Measurements from ENCODE around the gene SKIC2. TPM values are rescaled to one million over a fixed set of nuclear protein-coding genes. Genes with fewer than 3 reads are reported as not detected.
"Not testable (repeated sequence)": the region's sequence is repeated elsewhere in the genome, so short reads cannot be mapped to it uniquely, and the experiment has no call there.

Gene SKIC2
- total and polyA plus RNA-seq, 2 donors = 25.4 to 110 TPM

DNA sequence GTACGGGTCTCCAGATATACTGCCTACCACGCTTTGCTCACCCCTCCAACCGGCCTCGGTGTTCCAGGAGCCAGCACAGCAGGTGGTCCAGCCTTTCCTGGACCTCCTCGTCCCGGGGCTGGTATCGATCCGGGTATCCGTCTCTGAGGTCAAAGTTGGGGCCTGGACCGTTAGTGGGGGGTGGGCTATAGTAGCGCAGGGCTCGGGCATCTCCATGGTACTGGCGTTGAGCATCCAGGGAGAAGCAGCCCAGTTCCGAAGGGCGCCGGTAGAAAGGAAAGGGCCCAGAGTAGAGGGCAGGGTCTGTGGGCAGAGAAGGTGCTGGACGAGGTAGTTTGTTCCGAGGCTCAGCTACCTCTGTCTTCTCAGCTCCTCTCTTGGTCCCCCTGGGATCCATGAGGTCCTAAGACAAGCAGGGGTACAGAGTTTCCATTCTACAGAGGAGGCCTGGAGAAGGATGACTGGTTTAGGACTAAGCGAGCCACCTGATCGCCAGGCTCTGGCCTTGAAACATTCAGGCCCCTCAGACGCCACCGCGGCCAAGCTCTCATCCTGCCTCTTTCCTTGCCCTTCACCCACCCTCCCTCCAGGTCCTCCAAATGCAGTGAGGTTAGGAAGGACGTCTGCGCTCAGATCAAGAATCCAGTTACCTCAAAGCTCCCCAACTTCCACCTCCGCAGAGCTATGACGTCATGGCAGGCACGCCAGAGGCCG is 12.5 kb downstream of the SKIC2 start:
- Histone ChIP-seq H3K27me3 (ENCODE audit: control insufficient read depth in 2 of 2, insufficient read depth in 1 of 2, low read length in 1 of 2) (no peaks in the 10 kb centered on the region), H3K4me1 (ENCODE audit: control insufficient read depth in 2 of 2, insufficient read depth in 2 of 2, low read length in 2 of 2) (peaks cover 18 to 24% of the 10 kb centered on the region in 2 donors), H3K27ac (ENCODE audit: low read depth in 1 of 2, low read length in 1 of 2) (peak overlapping the region; percentile 99), H3K36me3 (ENCODE audit: control insufficient read depth in 2 of 2, insufficient read depth in 2 of 2, low read length in 1 of 2) (peaks cover 41% of the 10 kb centered on the region in 2 donors), H3K4me3 (ENCODE audit: low read length in 2 of 2) (peak overlapping the region; percentile 78 to 99), H3K9me3 (ENCODE audit: control insufficient read depth in 2 of 2, insufficient read depth in 1 of 2, low read length in 1 of 2) (peaks cover 1 to 3% of the 10 kb centered on the region in 2 donors)
- 31% methylated on average over 29 of the region's 29 CpGs for WGBS
- no peak for DNase-seq (ENCODE audit: low read depth in 6 of 9, low spot score in 9 of 9)

DNA sequence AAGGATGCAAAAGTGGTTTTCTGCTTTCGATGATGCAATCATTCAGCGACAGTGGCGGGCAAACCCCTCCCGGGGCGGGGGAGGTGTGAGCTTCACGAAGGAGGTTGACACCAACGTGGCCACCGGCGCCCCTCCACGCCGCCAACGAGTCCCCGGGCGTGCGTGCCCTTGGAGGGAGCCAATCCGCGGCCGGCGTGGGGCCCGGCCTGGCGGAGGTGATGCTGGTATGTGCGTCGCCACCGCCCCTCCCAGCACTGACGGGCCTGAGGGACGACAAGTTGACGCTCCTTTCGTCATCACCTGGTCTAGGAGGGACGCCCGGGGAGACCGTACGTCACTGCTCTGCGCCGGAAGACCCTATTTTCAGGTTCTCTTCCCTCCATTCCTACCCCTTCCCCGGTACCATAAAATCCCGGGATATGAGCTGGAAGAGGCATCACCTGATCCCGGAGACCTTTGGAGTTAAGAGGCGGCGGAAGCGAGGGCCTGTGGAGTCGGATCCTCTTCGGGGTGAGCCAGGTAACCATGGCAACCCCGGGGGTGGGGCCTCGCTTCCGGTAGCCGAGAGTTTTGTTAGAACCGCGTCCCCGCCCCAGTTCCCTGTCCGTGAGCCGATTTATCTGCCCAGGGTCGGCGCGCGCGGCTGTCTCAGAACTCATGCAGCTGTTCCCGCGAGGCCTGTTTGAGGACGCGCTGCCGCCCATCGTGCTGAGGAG is 13.2 kb downstream of the SKIC2 start, which contains the start of gene DXO:
Gene DXO (minus strand): TSS at position 146 of the 716 bp plus-strand sequence. CDS start 463 bp downstream, outside the sequence.
- Histone ChIP-seq H3K4me1 (ENCODE audit: control insufficient read depth in 2 of 2, insufficient read depth in 2 of 2, low read length in 2 of 2) (peaks cover 18 to 24% of the 10 kb centered on the region in 2 donors), H3K36me3 (ENCODE audit: control insufficient read depth in 2 of 2, insufficient read depth in 2 of 2, low read length in 1 of 2) (peaks cover 34% of the 10 kb centered on the region in 2 donors), H3K9me3 (ENCODE audit: control insufficient read depth in 2 of 2, insufficient read depth in 1 of 2, low read length in 1 of 2) (peaks cover 1 to 3% of the 10 kb centered on the region in 2 donors), H3K27me3 (ENCODE audit: control insufficient read depth in 2 of 2, insufficient read depth in 1 of 2, low read length in 1 of 2) (no peaks in the 10 kb centered on the region), H3K4me3 (ENCODE audit: low read length in 2 of 2) (peak within 1 kb of the TSS; percentile 78 to 99), H3K27ac (ENCODE audit: low read depth in 1 of 2, low read length in 1 of 2) (peak within 1 kb of the TSS; percentile 99)
- peak; percentile 95 to 99 (median 96) for DNase-seq (ENCODE audit: low read depth in 6 of 9, low spot score in 9 of 9)
- under 1% methylated on average over 62 of the region's 62 CpGs for WGBS

DNA sequence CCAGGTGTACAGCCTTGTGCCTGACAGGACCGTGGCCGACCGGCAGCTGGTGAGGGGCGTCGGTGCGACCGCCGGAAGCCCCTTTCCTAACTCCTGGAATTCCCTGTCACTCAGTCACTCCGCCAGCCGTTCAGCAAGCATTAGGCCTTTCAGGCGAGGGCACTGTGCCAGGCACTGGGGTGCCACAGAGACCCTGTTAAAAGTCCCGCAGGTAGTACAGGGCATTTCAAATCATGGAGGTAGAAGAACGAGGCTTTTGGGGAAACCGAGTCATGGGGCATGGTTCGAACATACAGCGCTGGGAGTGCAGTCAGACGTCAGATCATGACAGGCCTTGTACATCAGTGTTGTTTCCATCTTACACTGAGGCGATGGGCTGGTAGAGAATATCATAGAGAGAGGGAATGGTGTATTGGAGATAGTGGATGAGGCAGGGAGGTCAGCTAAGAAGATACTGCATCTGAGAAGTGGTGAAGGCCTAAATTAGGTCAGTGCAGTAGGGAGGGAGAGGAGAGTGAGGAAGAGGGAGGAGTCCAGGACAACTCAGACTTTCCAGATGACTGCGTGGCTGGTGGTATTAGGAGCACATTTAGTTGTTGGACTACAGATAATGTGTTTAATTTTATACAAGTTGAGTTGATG is 13.9 kb downstream of the SKIC2 start:
- Histone ChIP-seq H3K27me3 (ENCODE audit: control insufficient read depth in 2 of 2, insufficient read depth in 1 of 2, low read length in 1 of 2) (no peaks in the 10 kb centered on the region), H3K9me3 (ENCODE audit: control insufficient read depth in 2 of 2, insufficient read depth in 1 of 2, low read length in 1 of 2) (peaks cover 1 to 3% of the 10 kb centered on the region in 2 donors), H3K4me1 (ENCODE audit: control insufficient read depth in 2 of 2, insufficient read depth in 2 of 2, low read length in 2 of 2) (peaks cover 18 to 24% of the 10 kb centered on the region in 2 donors), H3K4me3 (ENCODE audit: low read length in 2 of 2) (peak overlapping the region; percentile 78 to 99), H3K36me3 (ENCODE audit: control insufficient read depth in 2 of 2, insufficient read depth in 2 of 2, low read length in 1 of 2) (peaks cover 27% of the 10 kb centered on the region in 2 donors), H3K27ac (ENCODE audit: low read depth in 1 of 2, low read length in 1 of 2) (peak overlapping the region; percentile 99)
- WGBS = 17% methylated on average over 19 of the region's 19 CpGs
- no peak for DNase-seq (ENCODE audit: low read depth in 6 of 9, low spot score in 9 of 9)

DNA sequence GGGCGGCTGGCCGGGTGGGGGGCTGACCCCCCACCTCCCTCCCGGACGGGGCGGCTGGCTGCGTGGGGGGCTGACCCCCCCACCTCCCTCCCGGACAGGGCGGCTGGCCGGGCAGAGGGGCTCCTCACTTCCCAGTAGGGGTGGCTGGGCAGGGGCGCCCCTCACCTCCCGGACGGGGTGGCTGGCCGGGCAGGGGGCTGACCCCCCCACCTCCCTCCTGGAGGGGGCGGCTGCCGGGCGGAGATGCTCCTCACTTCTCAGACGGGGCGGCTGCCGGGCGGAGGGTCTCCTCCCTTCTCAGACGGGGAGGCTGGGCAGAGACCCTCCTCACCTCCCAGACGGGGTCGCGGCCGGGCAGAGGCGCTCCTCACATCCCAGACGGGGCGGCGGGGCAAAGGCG is 17.1 kb downstream of the SKIC2 start:
- peaks cover 13 to 24% of the 10 kb centered on the region in 2 donors for H3K4me1 ChIP-seq (ENCODE audit: control insufficient read depth in 2 of 2, insufficient read depth in 2 of 2, low read length in 2 of 2)
- not testable (repeated sequence) for H3K4me3 ChIP-seq (ENCODE audit: low read length in 2 of 2); H3K27me3 ChIP-seq (ENCODE audit: control insufficient read depth in 2 of 2, insufficient read depth in 1 of 2, low read length in 1 of 2); H3K9me3 ChIP-seq (ENCODE audit: control insufficient read depth in 2 of 2, insufficient read depth in 1 of 2, low read length in 1 of 2); DNase-seq (ENCODE audit: low read depth in 6 of 9, low spot score in 9 of 9); H3K27ac ChIP-seq (ENCODE audit: low read depth in 1 of 2, low read length in 1 of 2)
- 98% methylated on average over 29 of the region's 30 CpGs for WGBS
- H3K36me3 ChIP-seq (ENCODE audit: control insufficient read depth in 2 of 2, insufficient read depth in 2 of 2, low read length in 1 of 2) = peaks cover 0 to 14% of the 10 kb centered on the region in 2 donors

DNA sequence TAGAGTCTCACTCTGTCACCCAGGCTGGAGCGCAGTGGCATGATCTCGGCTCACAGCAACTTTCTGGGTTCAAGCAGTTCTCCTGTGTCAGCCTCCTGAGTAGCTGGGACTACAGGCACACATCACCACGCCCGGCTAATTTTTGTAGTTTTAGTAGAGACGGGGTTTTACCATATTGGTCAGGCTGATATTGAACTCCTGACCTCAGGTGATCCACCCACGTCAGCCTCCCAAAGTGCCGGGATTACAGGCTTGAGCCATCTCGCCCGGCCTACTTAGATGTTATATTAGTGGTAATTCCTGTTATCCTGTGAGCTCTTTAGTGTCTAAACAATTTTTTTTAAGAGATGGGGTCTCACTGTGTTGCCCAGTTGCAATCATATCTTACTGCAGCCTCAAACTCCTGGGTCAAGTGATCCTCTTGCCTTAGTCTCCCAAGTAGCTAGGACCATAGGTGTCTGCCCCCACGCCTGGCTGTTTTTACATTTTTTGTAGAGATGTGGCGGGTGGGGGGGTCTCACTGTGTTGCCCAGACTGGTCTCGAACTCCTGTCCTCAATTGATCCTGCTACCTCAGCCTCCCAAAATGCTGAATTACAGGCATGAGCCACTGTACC is 18.9 kb downstream of the SKIC2 start:
- Histone ChIP-seq H3K27ac (ENCODE audit: low read depth in 1 of 2, low read length in 1 of 2) (no peak overlapping the region), H3K36me3 (ENCODE audit: control insufficient read depth in 2 of 2, insufficient read depth in 2 of 2, low read length in 1 of 2) (peaks cover 0 to 14% of the 10 kb centered on the region in 2 donors), H3K4me1 (ENCODE audit: control insufficient read depth in 2 of 2, insufficient read depth in 2 of 2, low read length in 2 of 2) (peaks cover 2 to 11% of the 10 kb centered on the region in 2 donors), H3K27me3 (ENCODE audit: control insufficient read depth in 2 of 2, insufficient read depth in 1 of 2, low read length in 1 of 2) (no peaks in the 10 kb centered on the region), H3K9me3 (ENCODE audit: control insufficient read depth in 2 of 2, insufficient read depth in 1 of 2, low read length in 1 of 2) (no peaks in the 10 kb centered on the region), H3K4me3 (ENCODE audit: low read length in 2 of 2) (no peak overlapping the region)
- WGBS = 98% methylated on average over 12 of the region's 12 CpGs
- no peak for DNase-seq (ENCODE audit: low read depth in 6 of 9, low spot score in 9 of 9)

DNA sequence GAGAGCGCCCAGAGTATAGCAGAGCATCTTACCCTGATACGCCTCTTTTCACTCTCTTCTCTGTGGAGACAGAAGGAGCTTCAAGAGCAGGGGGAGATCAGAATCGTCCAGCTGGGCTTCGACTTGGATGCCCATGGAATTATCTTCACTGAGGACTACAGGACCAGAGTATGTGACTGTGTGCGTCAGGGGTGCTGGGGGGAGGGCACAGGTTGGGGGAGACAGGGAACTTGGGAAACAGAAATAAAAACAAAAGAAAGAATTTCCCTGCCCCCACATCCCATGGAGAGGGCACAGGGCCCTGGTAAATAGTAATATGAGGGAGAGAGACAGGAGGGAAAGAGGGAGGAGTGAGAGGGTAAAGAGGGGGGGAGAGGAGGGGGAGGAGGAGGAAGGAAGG is 19.9 kb downstream of the SKIC2 start:
- no peak for DNase-seq (ENCODE audit: low read depth in 6 of 9, low spot score in 9 of 9)
- Histone ChIP-seq H3K36me3 (ENCODE audit: control insufficient read depth in 2 of 2, insufficient read depth in 2 of 2, low read length in 1 of 2) (peaks cover 0 to 14% of the 10 kb centered on the region in 2 donors), H3K4me3 (ENCODE audit: low read length in 2 of 2) (no peak overlapping the region), H3K9me3 (ENCODE audit: control insufficient read depth in 2 of 2, insufficient read depth in 1 of 2, low read length in 1 of 2) (no peaks in the 10 kb centered on the region), H3K4me1 (ENCODE audit: control insufficient read depth in 2 of 2, insufficient read depth in 2 of 2, low read length in 2 of 2) (peaks cover 0 to 9% of the 10 kb centered on the region in 2 donors), H3K27ac (ENCODE audit: low read depth in 1 of 2, low read length in 1 of 2) (no peak overlapping the region), H3K27me3 (ENCODE audit: control insufficient read depth in 2 of 2, insufficient read depth in 1 of 2, low read length in 1 of 2) (no peaks in the 10 kb centered on the region)
- WGBS = 97% methylated on average over 5 of the region's 5 CpGs

DNA sequence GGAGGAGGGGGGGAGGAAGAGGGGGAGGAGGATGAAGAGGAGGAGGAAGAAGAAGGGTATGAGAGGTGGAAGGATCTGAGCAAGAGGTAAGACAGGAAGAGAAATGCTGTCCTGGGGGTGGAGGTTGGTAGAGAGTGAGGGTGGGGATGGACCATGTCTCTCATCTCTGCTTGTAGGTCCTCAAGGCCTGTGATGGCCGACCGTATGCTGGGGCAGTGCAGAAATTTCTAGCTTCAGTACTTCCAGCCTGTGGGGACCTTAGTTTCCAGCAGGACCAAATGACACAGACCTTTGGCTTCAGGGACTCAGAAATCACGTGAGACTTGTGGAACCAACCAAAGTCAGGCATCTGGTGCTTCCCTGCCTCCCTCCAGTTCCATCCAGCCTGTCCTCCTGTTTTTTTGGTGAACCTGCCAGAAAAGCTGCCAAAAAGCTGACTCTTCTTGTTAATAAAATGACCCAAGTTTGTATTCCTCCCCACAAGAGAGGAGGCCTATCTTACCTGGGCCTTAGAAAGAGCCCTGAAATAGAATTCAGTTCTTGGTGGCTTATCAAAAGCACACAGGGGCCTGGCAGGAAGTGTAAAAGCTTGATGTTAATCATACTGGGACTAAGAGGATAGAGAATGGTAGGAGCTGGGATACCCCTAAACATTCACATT is 20.4 kb downstream of the SKIC2 start:
- peaks cover 0 to 14% of the 10 kb centered on the region in 2 donors for H3K36me3 ChIP-seq (ENCODE audit: control insufficient read depth in 2 of 2, insufficient read depth in 2 of 2, low read length in 1 of 2)
- DNase-seq (ENCODE audit: low read depth in 6 of 9, low spot score in 9 of 9) = peak in 1 of 9 donors; percentile 28
- no peaks in the 10 kb centered on the region for H3K9me3 ChIP-seq (ENCODE audit: control insufficient read depth in 2 of 2, insufficient read depth in 1 of 2, low read length in 1 of 2)
- 97% methylated on average over 3 of the region's 3 CpGs for WGBS
- H3K4me1 ChIP-seq (ENCODE audit: control insufficient read depth in 2 of 2, insufficient read depth in 2 of 2, low read length in 2 of 2) = peaks cover 0 to 9% of the 10 kb centered on the region in 2 donors
- H3K27ac ChIP-seq (ENCODE audit: low read depth in 1 of 2, low read length in 1 of 2) = peak overlapping the region; percentile 41 to 71
- no peaks in the 10 kb centered on the region for H3K27me3 ChIP-seq (ENCODE audit: control insufficient read depth in 2 of 2, insufficient read depth in 1 of 2, low read length in 1 of 2)
- no peak overlapping the region for H3K4me3 ChIP-seq (ENCODE audit: low read length in 2 of 2)

DNA sequence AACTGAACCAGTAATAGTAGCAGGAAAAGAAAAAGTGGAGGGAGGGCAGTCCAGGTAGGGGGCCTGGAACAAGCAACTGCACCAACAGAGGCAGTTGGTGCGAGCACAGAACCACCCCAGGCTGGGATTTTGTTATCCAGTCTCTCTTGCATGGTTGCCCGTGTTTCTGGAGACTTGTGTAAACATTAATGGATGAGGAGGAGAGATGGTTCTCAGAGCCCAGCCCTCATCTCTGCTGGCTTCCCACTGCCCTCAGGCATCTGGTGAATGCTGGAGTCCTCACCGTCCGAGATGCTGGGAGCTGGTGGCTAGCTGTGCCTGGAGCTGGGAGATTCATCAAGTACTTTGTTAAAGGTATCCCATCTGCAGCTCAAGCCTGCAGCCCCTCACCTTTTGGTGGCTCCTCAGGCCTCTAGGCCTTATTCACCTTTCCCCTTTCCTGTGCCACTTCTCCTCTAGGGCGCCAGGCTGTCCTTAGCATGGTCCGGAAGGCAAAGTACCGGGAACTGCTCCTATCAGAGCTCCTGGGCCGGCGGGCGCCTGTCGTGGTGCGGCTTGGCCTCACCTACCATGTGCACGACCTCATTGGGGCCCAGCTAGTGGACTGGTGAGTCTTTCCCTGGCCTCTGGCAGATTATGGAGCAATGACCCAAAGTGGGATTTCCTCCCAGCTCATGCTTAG is 21.4 kb downstream of the SKIC2 start:
- not testable (repeated sequence) for H3K27me3 ChIP-seq (ENCODE audit: control insufficient read depth in 2 of 2, insufficient read depth in 1 of 2, low read length in 1 of 2)

More for the DNA sequence above, 21.4 kb downstream of the SKIC2 start:
- DNase-seq (ENCODE audit: low read depth in 6 of 9, low spot score in 9 of 9); H3K4me3 ChIP-seq (ENCODE audit: low read length in 2 of 2); H3K27ac ChIP-seq (ENCODE audit: low read depth in 1 of 2, low read length in 1 of 2); H3K4me1 ChIP-seq (ENCODE audit: control insufficient read depth in 2 of 2, insufficient read depth in 2 of 2, low read length in 2 of 2); H3K9me3 ChIP-seq (ENCODE audit: control insufficient read depth in 2 of 2, insufficient read depth in 1 of 2, low read length in 1 of 2): not testable (repeated sequence)
- WGBS = 98% methylated on average over 13 of the region's 13 CpGs
- H3K36me3 ChIP-seq (ENCODE audit: control insufficient read depth in 2 of 2, insufficient read depth in 2 of 2, low read length in 1 of 2) = peaks cover 0 to 14% of the 10 kb centered on the region in 2 donors
